ENCODE data around the gene WDFY2.

DNA sequence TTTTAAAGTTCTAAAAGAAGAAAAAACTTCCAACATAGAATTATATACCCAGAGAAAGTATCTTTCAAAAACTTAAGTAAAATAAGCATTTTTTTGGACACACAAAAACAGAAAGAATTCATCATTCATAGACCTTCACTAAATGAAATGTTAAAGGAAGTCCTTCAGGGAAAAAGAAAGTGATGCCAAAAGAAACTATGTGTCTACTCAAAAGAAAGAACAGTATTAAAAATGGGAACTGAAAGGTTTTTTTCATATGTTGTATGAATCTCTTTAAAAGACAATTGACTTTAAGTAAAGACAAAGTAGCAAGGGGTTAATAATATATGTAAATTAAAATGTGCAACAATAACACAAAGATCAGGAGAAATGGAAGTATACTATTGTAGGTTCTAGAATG, 123.2 kb downstream of the WDFY2 start:
- TF ChIP-seq GATA2 (IDR thresholded peaks at IDR 0.05; ENCODE audit: low read depth, low read length) (no peak), GATA3 (IDR thresholded peaks at IDR 0.05; ENCODE audit: low read depth, low read length) (no peak)

All from SH-SY5Y (cell line).